SK-N-SH (cell line): ENCODE measurements around the gene TRAPPC2L. TPM values are rescaled to one million over a fixed set of nuclear protein-coding genes. Genes with fewer than 3 reads are reported as not detected.

Source experiments
- CTCF ChIA-PET: fragments of 300-600, 350-600 bp; formaldehyde crosslinking; extraction: SDS; loops from one replicate; lab custom pipeline; 2021; lab: Yijun Ruan, JAX
- POLR2A ChIA-PET: fragments of 350-600 bp; sonication (Branson Sonifier 250); formaldehyde crosslinking; extraction: SDS; loops from one replicate; lab custom pipeline; 2020; ENCODE audit warnings: antibody characterized with exemption, inconsistent platforms; lab: Yijun Ruan, JAX
- DNase-seq: peaks from one replicate; pipeline ENCODE4 v3.0.0; 2012
- H2AFZ ChIP-seq: fragments of 200-600 bp; sonication (generic); 2 replicates; pipeline ENCODE4 v1.8.1; 2016; ENCODE audit warnings: antibody characterized with exemption, mild to moderate bottlenecking, low read depth
- H3F3A ChIP-seq: fragments of 200-600 bp; sonication (generic); replicated peaks from 2 replicates; pipeline ENCODE3; 2016; ENCODE audit warnings: antibody characterized with exemption, mild to moderate bottlenecking; ENCODE audit not compliant: insufficient read depth
- H3K27ac ChIP-seq, 2 experiments: fragments of 200-500 bp in 1 of 2; fragments of 200-600 bp in 1 of 2; sonication (Bioruptor generic) in 1 of 2; sonication (generic), shearing (Covaris generic) in 1 of 2; 2 replicates each; pipeline versions ENCODE4 v1.5.1 to v1.6.1; 2014 to 2016; ENCODE audit warnings: low read depth in 2 of 2, inconsistent platforms in 1 of 2, low read length in 1 of 2, mild to moderate bottlenecking in 1 of 2, mixed read lengths in 1 of 2
- H3K27me3 ChIP-seq: fragments of 200-600 bp; sonication (generic), shearing (Covaris generic); 2 replicates; pipeline ENCODE4 v1.6.1; 2016; ENCODE audit warnings: mixed run types; ENCODE audit not compliant: insufficient read depth
- H3K36me3 ChIP-seq, 2 experiments: fragments of 200-500 bp in 1 of 2; fragments of 200-600 bp in 1 of 2; sonication (Bioruptor generic) in 1 of 2; sonication (generic) in 1 of 2; replicated peaks in 1 of 2; 2 replicates each; pipeline versions ENCODE3 to v1.5.1; 2014 to 2016; ENCODE audit warnings: low read length in 1 of 2, mild to moderate bottlenecking in 1 of 2; ENCODE audit not compliant: insufficient read depth in 2 of 2, control insufficient read depth in 1 of 2
- H3K4me1 ChIP-seq, 2 experiments: fragments of 200-500 bp in 1 of 2; fragments of 200-600 bp in 1 of 2; sonication (Bioruptor generic) in 1 of 2; sonication (generic), shearing (Covaris generic) in 1 of 2; 2 replicates each; pipeline versions ENCODE4 v1.5.1 to v1.6.1; 2014 to 2016; ENCODE audit warnings: low read depth in 1 of 2, low read length in 1 of 2, mixed run types in 1 of 2; ENCODE audit not compliant: insufficient read depth in 2 of 2, control insufficient read depth in 1 of 2
- H3K4me2 ChIP-seq: fragments of 200-600 bp; sonication (generic), shearing (Covaris generic); 2 replicates; pipeline ENCODE4 v1.6.1; 2017; ENCODE audit warnings: mixed run types
- H3K4me3 ChIP-seq, 2 experiments: fragments of 200-500 bp in 1 of 2; fragments of 200-600 bp in 1 of 2; sonication (Bioruptor generic) in 1 of 2; sonication (generic), shearing (Covaris generic) in 1 of 2; 2 replicates each; pipeline versions ENCODE4 v1.5.1 to v1.8.1; 2014 to 2016; ENCODE audit warnings: low read depth in 2 of 2, inconsistent platforms in 1 of 2, low read length in 1 of 2, mild to moderate bottlenecking in 1 of 2, mixed read lengths in 1 of 2, moderate library complexity in 1 of 2
- H3K79me2 ChIP-seq: fragments of 200-600 bp; sonication (generic); 2 replicates; pipeline ENCODE4 v1.8.1; 2017; ENCODE audit warnings: mild to moderate bottlenecking; ENCODE audit not compliant: insufficient read depth
- H3K9ac ChIP-seq: fragments of 200-600 bp; sonication (generic); 2 replicates; pipeline ENCODE4 v1.6.1; 2017; ENCODE audit warnings: mixed run types
- H3K9me2 ChIP-seq: fragments of 200-600 bp; sonication (generic); 2 replicates; pipeline ENCODE4 v1.6.1; 2017; ENCODE audit warnings: mixed run types
- H3K9me3 ChIP-seq: fragments of 200-600 bp; sonication (generic); 2 replicates; pipeline ENCODE4 v1.6.1; 2017; ENCODE audit warnings: mixed run types, mild to moderate bottlenecking, moderate library complexity
- H4K20me1 ChIP-seq: fragments of 200-600 bp; sonication (generic); 2 replicates; pipeline ENCODE4 v1.6.1; 2017; ENCODE audit warnings: mild to moderate bottlenecking, mixed run types; ENCODE audit not compliant: insufficient read depth
- CHD2 ChIP-seq: fragments of 150-350 bp; IDR thresholded peaks from 2 replicates; pipeline ENCODE4 v1.6.1; 2018; ENCODE audit warnings: low read length; ENCODE audit not compliant: partially characterized antibody
- EP300 ChIP-seq, 2 experiments: IDR thresholded peaks; 2 replicates each; pipeline versions ENCODE4 v1.4.0 to v1.6.1; 2012; ENCODE audit warnings: borderline replicate concordance in 1 of 2, low read depth in 1 of 2, low read length in 1 of 2
- FOSL2 ChIP-seq: IDR thresholded peaks from 2 replicates; pipeline ENCODE4 v1.4.0; 2012; ENCODE audit warnings: low read depth, mild to moderate bottlenecking, moderate library complexity, borderline replicate concordance
- FOXJ3 ChIP-seq: sonication (generic); formaldehyde crosslinking; IDR thresholded peaks from 2 replicates; pipeline ENCODE4 v1.5.1; 2020; ENCODE audit warnings: mild to moderate bottlenecking, missing genetic modification reagents
- FOXM1 ChIP-seq: IDR thresholded peaks from 2 replicates; pipeline ENCODE4 v1.4.0; 2012; ENCODE audit warnings: low read depth, mild to moderate bottlenecking
- GABPA ChIP-seq: IDR thresholded peaks from 2 replicates; pipeline ENCODE4 v1.4.0; 2012; ENCODE audit warnings: low read depth, mild to moderate bottlenecking
- GATA2 ChIP-seq: sonication (generic); formaldehyde crosslinking; IDR thresholded peaks from 2 replicates; pipeline ENCODE4 v1.5.0; 2020; ENCODE audit warnings: mild to moderate bottlenecking, missing genetic modification reagents
- NFIC ChIP-seq: IDR thresholded peaks from 2 replicates; pipeline ENCODE4 v1.4.0; 2012; ENCODE audit warnings: borderline replicate concordance
- PBX3 ChIP-seq: IDR thresholded peaks from 2 replicates; pipeline ENCODE4; 2012
- POLR2AphosphoS5 ChIP-seq: IDR thresholded peaks from 2 replicates; pipeline ENCODE4 v1.6.1; 2012; ENCODE audit warnings: low read depth, low read length
- RXRA ChIP-seq: IDR thresholded peaks from 2 replicates; pipeline ENCODE4 v1.4.0; 2012; ENCODE audit warnings: low read depth, mild to moderate bottlenecking, borderline replicate concordance
- SIN3A ChIP-seq: IDR thresholded peaks from 2 replicates; pipeline ENCODE4 v1.6.1; 2012; ENCODE audit warnings: low read depth, mild to moderate bottlenecking, low read length, moderate library complexity, borderline replicate concordance
- SMC3 ChIP-seq: IDR thresholded peaks from 2 replicates; pipeline ENCODE4 v1.6.1; 2012; ENCODE audit warnings: low read depth, low read length, improper control_type of control experiment
- TAF1 ChIP-seq: IDR thresholded peaks from 2 replicates; pipeline ENCODE4 v1.6.1; 2012; ENCODE audit warnings: low read depth, mild to moderate bottlenecking, low read length, moderate library complexity, borderline replicate concordance
- TEAD4 ChIP-seq: IDR thresholded peaks from 2 replicates; pipeline ENCODE4 v1.4.0; 2012; ENCODE audit warnings: mild to moderate bottlenecking, borderline replicate concordance; ENCODE audit not compliant: insufficient read depth
- USF2 ChIP-seq: fragments of 150-350 bp; IDR thresholded peaks from 2 replicates; pipeline ENCODE4 v1.6.1; 2017; ENCODE audit warnings: antibody characterized with exemption, low read length, low read depth, borderline replicate concordance
- WGBS: methylation state at CpG from one replicate; pipeline ENCODE4 v1.1.6; 2017; ENCODE audit warnings: low lambda C conversion rate; 5-methylcytosine and 5-hydroxymethylcytosine counted together
- polyA plus RNA-seq, 3 experiments: library from polyadenylated mRNA; depleted of rRNA; stranded (reverse); fragments of >200 nt; gene quantifications; 2 replicates each; pipeline ENCODE4 v1.2.3, GENCODE V29; 2012
- TF ChIP-seq, protein P1 (sequence below): IDR thresholded peaks from 2 replicates; pipeline ENCODE4 v1.4.0; 2012; ENCODE audit warnings: low read depth
- TF ChIP-seq, protein P2 (sequence below): fragments of 200-600 bp; sonication (generic); IDR thresholded peaks from 2 replicates; pipeline ENCODE4 v1.6.1; 2017; ENCODE audit warnings: antibody characterized with exemption, mild to moderate bottlenecking, moderate library complexity
- TF ChIP-seq, protein P3 (sequence below): IDR thresholded peaks from 2 replicates; pipeline ENCODE4 v1.6.1; 2012; ENCODE audit warnings: mild to moderate bottlenecking, low read depth, low read length, moderate library complexity

TRAPPC2L gene
- polyA plus RNA-seq, 1 of the 3 experiments (the other 2 are of a cell fraction), result 73.9 TPM

- Histone ChIP-seq H3K9me3 (no peaks in the 10 kb centered on the region), H3K27ac (no peak overlapping the region)
- TF ChIP-seq GABPA (no peak), RXRA (no peak)
- TF ChIP-seq, all 33 proteins: peak for 0
- peaks cover 0 to 18% of the 10 kb centered on the region in 2 experiments for H3K36me3 ChIP-seq
- H4K20me1 ChIP-seq, result no peaks in the 10 kb centered on the region
- H3K4me1 ChIP-seq, result no peaks in the 10 kb centered on the region
- 80% methylated on average over 6 of the region's 11 CpGs for WGBS
- no peaks in the 10 kb centered on the region for H3K9me2 ChIP-seq
- POLR2A ChIA-PET, result no interaction called here
- CTCF ChIA-PET, result no interaction called here
- no peaks in the 10 kb centered on the region for H3F3A ChIP-seq
- DNase-seq, result no peak
- no peak overlapping the region for H2AFZ ChIP-seq
- no peaks in the 10 kb centered on the region for H3K27me3 ChIP-seq
- H3K4me3 ChIP-seq, result no peak overlapping the region
- H3K79me2 ChIP-seq, result no peaks in the 10 kb centered on the region
- H3K4me2 ChIP-seq, result no peak overlapping the region
- no peak overlapping the region for H3K9ac ChIP-seq
Observed at GRCh38 chr16:88835383-88835782, 21.5 kb upstream of the TRAPPC2L start.

GRCh38 chr16:88835818-88836217 is 21.1 kb upstream of the TRAPPC2L start:
- WGBS, result 89% methylated on average over 20 of the region's 33 CpGs
- POLR2A ChIA-PET, result no interaction called here
- no peak overlapping the region for H3K4me2 ChIP-seq
- no peak for DNase-seq
- no peak overlapping the region for H3K9ac ChIP-seq
- no peaks in the 10 kb centered on the region for H3K9me3 ChIP-seq
- no peaks in the 10 kb centered on the region for H3F3A ChIP-seq
- H3K4me1 ChIP-seq, result no peaks in the 10 kb centered on the region
- no peaks in the 10 kb centered on the region for H3K9me2 ChIP-seq
- no peaks in the 10 kb centered on the region for H3K27me3 ChIP-seq
- TF ChIP-seq EP300 (IDR thresholded peaks at IDR 0.05; ENCODE audit: borderline replicate concordance in 1 of 2, low read depth in 1 of 2, low read length in 1 of 2) (no peak), CHD2 (no peak), GATA2 (CRISPR knock-in tag) (no peak), SMC3 (no peak), NFIC (no peak), FOSL2 (no peak), TEAD4 (no peak), FOXM1 (no peak), GABPA (no peak), PBX3 (no peak), POLR2AphosphoS5 (no peak), SIN3A (no peak), RXRA (no peak), TAF1 (no peak), FOXJ3 (CRISPR knock-in tag) (no peak), USF2 (no peak)
- TF ChIP-seq, protein P1, sequence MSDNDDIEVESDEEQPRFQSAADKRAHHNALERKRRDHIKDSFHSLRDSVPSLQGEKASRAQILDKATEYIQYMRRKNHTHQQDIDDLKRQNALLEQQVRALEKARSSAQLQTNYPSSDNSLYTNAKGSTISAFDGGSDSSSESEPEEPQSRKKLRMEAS, result no peak
- TF ChIP-seq, protein P2, sequence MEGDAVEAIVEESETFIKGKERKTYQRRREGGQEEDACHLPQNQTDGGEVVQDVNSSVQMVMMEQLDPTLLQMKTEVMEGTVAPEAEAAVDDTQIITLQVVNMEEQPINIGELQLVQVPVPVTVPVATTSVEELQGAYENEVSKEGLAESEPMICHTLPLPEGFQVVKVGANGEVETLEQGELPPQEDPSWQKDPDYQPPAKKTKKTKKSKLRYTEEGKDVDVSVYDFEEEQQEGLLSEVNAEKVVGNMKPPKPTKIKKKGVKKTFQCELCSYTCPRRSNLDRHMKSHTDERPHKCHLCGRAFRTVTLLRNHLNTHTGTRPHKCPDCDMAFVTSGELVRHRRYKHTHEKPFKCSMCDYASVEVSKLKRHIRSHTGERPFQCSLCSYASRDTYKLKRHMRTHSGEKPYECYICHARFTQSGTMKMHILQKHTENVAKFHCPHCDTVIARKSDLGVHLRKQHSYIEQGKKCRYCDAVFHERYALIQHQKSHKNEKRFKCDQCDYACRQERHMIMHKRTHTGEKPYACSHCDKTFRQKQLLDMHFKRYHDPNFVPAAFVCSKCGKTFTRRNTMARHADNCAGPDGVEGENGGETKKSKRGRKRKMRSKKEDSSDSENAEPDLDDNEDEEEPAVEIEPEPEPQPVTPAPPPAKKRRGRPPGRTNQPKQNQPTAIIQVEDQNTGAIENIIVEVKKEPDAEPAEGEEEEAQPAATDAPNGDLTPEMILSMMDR, result no peak
- TF ChIP-seq, protein P3, sequence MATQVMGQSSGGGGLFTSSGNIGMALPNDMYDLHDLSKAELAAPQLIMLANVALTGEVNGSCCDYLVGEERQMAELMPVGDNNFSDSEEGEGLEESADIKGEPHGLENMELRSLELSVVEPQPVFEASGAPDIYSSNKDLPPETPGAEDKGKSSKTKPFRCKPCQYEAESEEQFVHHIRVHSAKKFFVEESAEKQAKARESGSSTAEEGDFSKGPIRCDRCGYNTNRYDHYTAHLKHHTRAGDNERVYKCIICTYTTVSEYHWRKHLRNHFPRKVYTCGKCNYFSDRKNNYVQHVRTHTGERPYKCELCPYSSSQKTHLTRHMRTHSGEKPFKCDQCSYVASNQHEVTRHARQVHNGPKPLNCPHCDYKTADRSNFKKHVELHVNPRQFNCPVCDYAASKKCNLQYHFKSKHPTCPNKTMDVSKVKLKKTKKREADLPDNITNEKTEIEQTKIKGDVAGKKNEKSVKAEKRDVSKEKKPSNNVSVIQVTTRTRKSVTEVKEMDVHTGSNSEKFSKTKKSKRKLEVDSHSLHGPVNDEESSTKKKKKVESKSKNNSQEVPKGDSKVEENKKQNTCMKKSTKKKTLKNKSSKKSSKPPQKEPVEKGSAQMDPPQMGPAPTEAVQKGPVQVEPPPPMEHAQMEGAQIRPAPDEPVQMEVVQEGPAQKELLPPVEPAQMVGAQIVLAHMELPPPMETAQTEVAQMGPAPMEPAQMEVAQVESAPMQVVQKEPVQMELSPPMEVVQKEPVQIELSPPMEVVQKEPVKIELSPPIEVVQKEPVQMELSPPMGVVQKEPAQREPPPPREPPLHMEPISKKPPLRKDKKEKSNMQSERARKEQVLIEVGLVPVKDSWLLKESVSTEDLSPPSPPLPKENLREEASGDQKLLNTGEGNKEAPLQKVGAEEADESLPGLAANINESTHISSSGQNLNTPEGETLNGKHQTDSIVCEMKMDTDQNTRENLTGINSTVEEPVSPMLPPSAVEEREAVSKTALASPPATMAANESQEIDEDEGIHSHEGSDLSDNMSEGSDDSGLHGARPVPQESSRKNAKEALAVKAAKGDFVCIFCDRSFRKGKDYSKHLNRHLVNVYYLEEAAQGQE, result no peak
- TF ChIP-seq, all 33 proteins: peak for 0
- no peak overlapping the region for H3K27ac ChIP-seq
- no peaks in the 10 kb centered on the region for H3K79me2 ChIP-seq
- no peak overlapping the region for H2AFZ ChIP-seq
- CTCF ChIA-PET, result no interaction called here
- peaks cover 0 to 18% of the 10 kb centered on the region in 2 experiments for H3K36me3 ChIP-seq
- no peaks in the 10 kb centered on the region for H4K20me1 ChIP-seq
- H3K4me3 ChIP-seq, result no peak overlapping the region
